ENCODE data around the gene PTCH2. TPM values are rescaled to one million over a fixed set of nuclear protein-coding genes. Genes with fewer than 3 reads are reported as not detected.
"Not testable (repeated sequence)": the region's sequence is repeated elsewhere in the genome, so short reads cannot be mapped to it uniquely, and the experiment has no call there.

The PTCH2 gene
- total RNA-seq, 1 donor from 2014 or later: 1.3 TPM

DNA sequence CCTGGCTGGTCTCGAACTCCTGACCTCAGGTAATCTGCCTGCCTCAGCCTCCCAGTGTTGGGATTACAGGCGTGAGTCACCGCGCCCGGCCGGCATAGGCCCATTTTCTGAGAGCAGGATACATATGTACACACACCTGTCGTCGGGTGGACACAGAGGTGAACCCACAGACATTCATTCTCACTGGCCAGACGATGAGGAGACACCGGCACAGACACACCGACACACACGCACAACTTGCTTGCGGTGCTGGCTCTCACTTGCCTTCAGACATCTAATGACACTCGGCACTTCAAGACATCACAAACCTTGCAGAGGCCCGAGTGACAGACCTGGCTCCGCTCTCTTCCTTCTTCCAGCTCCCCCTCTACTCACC lies 579 bp downstream of the PTCH2 start:
- TF ChIP-seq, protein P1, sequence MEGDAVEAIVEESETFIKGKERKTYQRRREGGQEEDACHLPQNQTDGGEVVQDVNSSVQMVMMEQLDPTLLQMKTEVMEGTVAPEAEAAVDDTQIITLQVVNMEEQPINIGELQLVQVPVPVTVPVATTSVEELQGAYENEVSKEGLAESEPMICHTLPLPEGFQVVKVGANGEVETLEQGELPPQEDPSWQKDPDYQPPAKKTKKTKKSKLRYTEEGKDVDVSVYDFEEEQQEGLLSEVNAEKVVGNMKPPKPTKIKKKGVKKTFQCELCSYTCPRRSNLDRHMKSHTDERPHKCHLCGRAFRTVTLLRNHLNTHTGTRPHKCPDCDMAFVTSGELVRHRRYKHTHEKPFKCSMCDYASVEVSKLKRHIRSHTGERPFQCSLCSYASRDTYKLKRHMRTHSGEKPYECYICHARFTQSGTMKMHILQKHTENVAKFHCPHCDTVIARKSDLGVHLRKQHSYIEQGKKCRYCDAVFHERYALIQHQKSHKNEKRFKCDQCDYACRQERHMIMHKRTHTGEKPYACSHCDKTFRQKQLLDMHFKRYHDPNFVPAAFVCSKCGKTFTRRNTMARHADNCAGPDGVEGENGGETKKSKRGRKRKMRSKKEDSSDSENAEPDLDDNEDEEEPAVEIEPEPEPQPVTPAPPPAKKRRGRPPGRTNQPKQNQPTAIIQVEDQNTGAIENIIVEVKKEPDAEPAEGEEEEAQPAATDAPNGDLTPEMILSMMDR (IDR thresholded peaks at IDR 0.05): no peak
- Mint-ChIP-seq H3K4me1 (ENCODE audit: low read depth) (peaks cover 7% of the 10 kb centered on the region), H3K9me3 (ENCODE audit: low read depth) (no peaks in the 10 kb centered on the region), H3K27ac (ENCODE audit: unreplicated experiment) (no peak overlapping the region), H3K4me3 (ENCODE audit: unreplicated experiment) (peak overlapping the region; percentile 71), H3K36me3 (ENCODE audit: low read depth) (no peaks in the 10 kb centered on the region), H3K27me3 (ENCODE audit: low read depth) (no peaks in the 10 kb centered on the region)
- no peak for DNase-seq (ENCODE audit: low spot score)

GRCh38 chr1:44839576-44839975 lies 3.5 kb downstream of the PTCH2 start:
- no peaks in the 10 kb centered on the region for H3K9me3 Mint-ChIP-seq (ENCODE audit: low read depth)
- no peak overlapping the region for H3K4me3 Mint-ChIP-seq (ENCODE audit: unreplicated experiment)
- DNase-seq (ENCODE audit: low spot score): no peak
- TF ChIP-seq, protein P1 (IDR thresholded peaks at IDR 0.05): no peak
- no peak overlapping the region for H3K27ac Mint-ChIP-seq (ENCODE audit: unreplicated experiment)
- peaks cover 14% of the 10 kb centered on the region for H3K4me1 Mint-ChIP-seq (ENCODE audit: low read depth)
- H3K27me3 Mint-ChIP-seq (ENCODE audit: low read depth): no peaks in the 10 kb centered on the region
- H3K36me3 Mint-ChIP-seq (ENCODE audit: low read depth): no peaks in the 10 kb centered on the region

GRCh38 chr1:44838294-44838693 lies 4.8 kb downstream of the PTCH2 start:
- H3K36me3 Mint-ChIP-seq (ENCODE audit: low read depth); H3K4me3 Mint-ChIP-seq (ENCODE audit: unreplicated experiment); DNase-seq (ENCODE audit: low spot score); H3K27ac Mint-ChIP-seq (ENCODE audit: unreplicated experiment); H3K27me3 Mint-ChIP-seq (ENCODE audit: low read depth); H3K9me3 Mint-ChIP-seq (ENCODE audit: low read depth): not testable (repeated sequence)
- peaks cover 14% of the 10 kb centered on the region for H3K4me1 Mint-ChIP-seq (ENCODE audit: low read depth)

DNA sequence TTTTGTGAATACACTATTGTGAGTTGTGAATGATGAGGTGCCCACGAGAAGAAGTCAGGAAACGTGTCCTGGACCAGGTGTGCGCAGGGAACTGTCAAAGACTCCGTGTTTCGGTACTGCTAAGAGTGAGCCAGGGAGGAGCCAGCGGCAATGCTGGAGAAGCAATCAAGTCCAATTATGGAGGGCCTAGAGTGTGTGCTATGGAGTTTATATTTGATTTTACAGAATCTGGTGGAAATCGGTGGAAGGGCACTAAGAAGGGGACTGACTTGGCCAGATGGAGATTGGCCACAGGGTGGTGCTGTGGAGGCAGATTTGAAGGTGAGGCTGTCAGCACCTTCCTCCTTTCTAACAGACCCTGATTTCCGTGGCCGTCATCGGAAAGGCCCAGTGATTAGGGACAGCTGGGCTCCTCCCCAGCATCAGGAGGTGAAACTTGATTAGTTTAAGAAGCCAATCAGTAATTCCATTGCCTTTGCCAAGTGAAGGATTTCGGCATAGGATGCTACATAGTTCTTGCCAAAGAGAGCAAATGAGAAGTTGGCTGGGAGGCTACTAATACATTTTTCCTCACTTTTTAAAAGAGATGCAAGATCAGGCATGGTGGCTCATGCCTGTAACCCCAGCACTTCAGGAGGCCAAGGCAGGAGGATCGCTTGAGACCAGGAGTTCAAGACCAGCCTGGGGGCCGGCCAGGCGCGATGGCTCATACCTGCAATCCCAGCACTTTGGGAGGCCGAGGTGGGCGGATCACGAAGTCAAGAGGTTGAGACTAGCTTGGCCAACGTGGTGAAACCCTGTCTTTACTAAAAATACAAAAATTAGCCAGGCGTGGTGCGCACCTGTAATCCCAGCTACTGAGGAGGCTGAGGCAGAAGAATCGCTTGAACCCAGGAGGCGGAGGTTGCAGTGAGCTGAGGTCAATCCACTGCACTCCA lies 7.0 kb downstream of the PTCH2 start:
- peaks cover 6% of the 10 kb centered on the region for H3K4me1 Mint-ChIP-seq (ENCODE audit: low read depth)
- TF ChIP-seq, protein P1 (IDR thresholded peaks at IDR 0.05): peak; percentile 95
- no peaks in the 10 kb centered on the region for H3K36me3 Mint-ChIP-seq (ENCODE audit: low read depth)
- no peak overlapping the region for H3K4me3 Mint-ChIP-seq (ENCODE audit: unreplicated experiment)
- H3K27me3 Mint-ChIP-seq (ENCODE audit: low read depth): no peaks in the 10 kb centered on the region
- H3K27ac Mint-ChIP-seq (ENCODE audit: unreplicated experiment): no peak overlapping the region
- no peak for DNase-seq (ENCODE audit: low spot score)
- no peaks in the 10 kb centered on the region for H3K9me3 Mint-ChIP-seq (ENCODE audit: low read depth)

DNA sequence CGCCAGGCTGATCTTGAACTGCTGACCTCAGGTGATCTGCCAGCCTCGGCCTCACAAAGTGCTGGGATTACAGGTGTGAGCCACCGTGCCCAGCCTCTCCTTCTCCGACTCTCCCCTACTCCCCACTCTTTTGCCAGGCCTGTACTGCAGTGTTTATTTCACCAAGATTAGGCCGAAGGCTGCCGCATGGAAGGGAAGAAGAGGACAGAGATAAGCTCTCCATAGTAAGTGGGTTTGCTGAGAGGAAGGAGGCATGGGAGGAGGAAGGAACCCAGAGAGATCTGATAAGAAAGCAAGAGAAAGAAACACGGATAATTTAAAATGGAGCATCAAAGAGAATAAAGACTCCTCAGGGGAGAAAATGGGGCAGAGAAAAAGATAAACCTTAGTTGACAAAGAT lies 8.7 kb downstream of the PTCH2 start:
- Mint-ChIP-seq H3K4me3 (ENCODE audit: unreplicated experiment) (no peak overlapping the region), H3K9me3 (ENCODE audit: low read depth) (no peaks in the 10 kb centered on the region), H3K27ac (ENCODE audit: unreplicated experiment) (no peak overlapping the region), H3K27me3 (ENCODE audit: low read depth) (no peaks in the 10 kb centered on the region), H3K4me1 (ENCODE audit: low read depth) (peaks cover 6% of the 10 kb centered on the region), H3K36me3 (ENCODE audit: low read depth) (no peaks in the 10 kb centered on the region)
- no peak for DNase-seq (ENCODE audit: low spot score)
- TF ChIP-seq, protein P1 (IDR thresholded peaks at IDR 0.05): no peak
